ENCODE results near the gene GNAT1.

GRCh38 chr3:50201573-50202315, 10.3 kb downstream of the GNAT1 start:
- TF ChIP-seq FOXK2 (IDR thresholded peaks at IDR 0.05) (no peak), ELF4 (IDR thresholded peaks at IDR 0.05) (no peak)
